NCI-H460 (cell line): Measurements from ENCODE around the gene SLC8B1. TPM values are rescaled to one million over a fixed set of nuclear protein-coding genes. Genes with fewer than 3 reads are reported as not detected.

Source experiments
- DNase-seq: peaks from one replicate; pipeline ENCODE4 v3.0.0-alpha.2; 2016; ENCODE audit warnings: low read depth; ENCODE audit errors: extremely low read depth
- polyA plus RNA-seq: library from polyadenylated mRNA; depleted of rRNA; stranded (reverse); fragments of >200 nt; gene quantifications from 2 replicates; pipeline ENCODE4 v1.2.3, GENCODE V29; 2014; cell fraction: nucleus; rRNA removed
- total RNA-seq: library from RNA; depleted of rRNA; stranded (reverse); fragments of >200 nt; shearing (Covaris generic); gene quantifications from 2 replicates; pipeline ENCODE4 v1.2.3, GENCODE V29; 2014; rRNA removed

SLC8B1 gene
- total RNA-seq = 5.4 and 5.8 TPM in 2 replicates
- 24.5 and 29.5 TPM in 2 replicates for polyA plus RNA-seq

DNA sequence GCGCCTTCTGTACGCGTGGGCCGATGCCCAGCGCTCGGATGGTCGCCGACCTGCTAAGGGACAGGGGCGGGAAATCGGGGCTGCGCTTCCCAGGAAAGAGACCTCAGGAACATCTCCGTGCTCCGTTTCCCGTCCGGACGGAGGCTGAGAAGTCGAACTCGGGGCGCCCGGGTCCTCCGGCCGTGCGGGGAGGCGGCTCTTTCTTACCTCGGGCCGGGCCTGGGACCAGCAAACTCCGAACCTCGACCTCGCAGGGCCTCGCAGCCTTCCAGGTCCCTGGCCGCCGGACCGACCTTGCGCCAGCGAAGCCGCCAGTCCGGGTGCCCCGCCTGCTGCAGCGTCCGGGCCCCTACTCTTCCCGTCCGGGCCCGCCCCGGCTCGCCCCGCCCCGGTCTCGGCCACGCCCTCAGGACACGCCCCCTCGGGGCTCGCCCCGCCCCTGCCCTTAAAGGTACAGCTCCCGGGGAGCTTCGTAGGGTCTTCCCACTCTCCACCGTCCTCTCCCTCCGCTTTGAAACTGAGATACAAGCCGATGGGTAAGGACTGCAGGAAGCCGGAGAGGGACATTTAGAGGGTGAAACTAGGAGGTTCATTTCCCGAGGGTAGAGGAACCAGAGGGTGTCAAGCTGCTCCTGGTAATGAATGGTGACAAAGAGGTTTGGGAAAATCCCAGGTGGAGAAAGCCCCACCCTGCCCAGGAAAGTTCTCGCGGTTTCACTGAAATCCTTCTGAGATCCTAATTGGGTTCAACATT lies at the start of gene SLC8B1:
Gene SLC8B1 (minus strand): TSS at position 324 of the 754 bp plus-strand sequence. CDS start 2,231 bp downstream, outside the sequence.
- peak; percentile 72 for DNase-seq

DNA sequence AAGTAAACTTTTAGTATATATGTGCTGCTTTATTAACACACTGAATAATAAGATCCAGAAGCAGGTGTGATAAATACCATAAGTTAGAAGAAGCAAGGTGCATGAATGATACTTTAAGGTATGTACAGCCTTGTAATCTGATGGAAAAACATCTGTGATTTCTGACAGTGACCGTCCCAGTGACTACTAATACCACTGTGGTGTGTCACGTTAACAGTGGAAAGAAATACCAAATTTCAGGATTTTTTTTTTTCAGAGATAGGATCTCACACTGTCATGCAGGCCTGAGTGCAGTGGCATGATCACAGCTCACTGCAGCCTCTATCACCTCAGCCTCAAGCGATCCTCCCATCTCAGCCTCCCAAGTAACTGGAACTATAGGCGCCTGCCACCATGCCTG lies 47.3 kb upstream of the SLC8B1 start:
- no peak for DNase-seq

DNA sequence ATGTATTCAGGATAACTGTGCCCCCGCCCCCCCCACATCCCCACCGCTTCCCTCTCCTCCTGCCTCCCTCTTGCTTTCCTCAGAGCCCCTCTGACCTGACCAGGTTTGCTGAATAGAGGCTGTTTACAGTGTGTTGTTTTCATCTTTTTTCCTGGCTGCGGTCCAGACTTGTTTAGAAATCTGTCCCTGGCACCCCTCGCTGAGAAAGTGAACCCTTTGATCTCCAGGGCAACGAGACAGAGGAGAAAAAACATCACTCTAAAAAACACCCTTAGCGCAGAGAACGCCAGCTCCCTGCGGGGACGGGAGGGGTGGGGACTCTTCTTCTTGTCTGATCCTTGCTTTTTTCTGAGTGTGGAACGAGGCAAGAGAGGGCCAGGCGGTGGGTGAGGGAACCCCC lies 46.3 kb upstream of the SLC8B1 start:
- no peak for DNase-seq

DNA sequence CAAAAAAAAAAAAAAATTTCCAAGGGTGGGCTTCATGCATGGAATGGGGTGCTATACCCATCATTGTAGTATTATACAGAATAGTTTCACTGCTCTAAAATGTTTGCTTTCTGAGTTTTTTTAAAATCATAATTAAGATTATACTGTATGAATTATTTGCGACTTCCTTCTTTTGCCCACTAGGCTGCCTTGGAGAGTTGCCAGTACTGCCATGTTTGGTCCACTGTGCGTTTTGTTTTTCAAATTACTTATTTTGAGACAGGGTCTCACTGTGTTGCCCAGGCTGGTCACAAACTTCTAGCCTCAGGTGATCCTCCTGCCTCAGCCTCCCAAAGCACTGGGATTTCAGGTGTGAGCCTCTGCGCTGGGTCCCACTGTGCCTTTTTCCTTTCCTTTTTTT lies 43.4 kb upstream of the SLC8B1 start:
- DNase-seq = no peak

DNA sequence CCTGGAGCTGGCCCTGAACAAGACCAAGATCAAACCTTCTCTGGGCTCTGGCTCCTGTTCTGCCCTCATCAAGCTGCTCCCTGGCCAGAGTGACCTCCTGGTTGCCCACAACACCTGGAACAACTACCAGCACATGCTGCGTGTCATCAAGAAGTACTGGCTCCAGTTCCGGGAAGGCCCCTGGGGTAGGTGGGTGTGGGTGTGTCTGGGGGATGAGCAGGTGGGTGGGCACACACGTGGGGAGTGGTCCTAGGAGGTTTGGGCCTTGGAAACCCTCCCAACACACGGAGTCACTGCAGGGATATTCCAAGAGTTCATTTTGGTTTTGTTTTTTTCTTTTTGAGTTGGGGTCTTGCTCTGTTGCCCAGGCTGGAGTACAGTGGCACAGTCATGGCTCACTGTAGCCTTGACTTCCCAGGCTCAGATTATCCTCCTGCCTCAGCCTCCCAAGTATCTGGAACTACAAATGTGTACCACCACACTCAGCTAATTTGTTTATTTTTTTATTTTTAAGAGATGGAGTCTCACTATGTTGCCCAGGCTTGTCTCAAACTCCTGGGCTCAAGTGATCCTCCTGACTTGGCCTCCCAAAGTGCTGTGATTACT lies 40.0 kb upstream of the SLC8B1 start:
- no peak for DNase-seq

DNA sequence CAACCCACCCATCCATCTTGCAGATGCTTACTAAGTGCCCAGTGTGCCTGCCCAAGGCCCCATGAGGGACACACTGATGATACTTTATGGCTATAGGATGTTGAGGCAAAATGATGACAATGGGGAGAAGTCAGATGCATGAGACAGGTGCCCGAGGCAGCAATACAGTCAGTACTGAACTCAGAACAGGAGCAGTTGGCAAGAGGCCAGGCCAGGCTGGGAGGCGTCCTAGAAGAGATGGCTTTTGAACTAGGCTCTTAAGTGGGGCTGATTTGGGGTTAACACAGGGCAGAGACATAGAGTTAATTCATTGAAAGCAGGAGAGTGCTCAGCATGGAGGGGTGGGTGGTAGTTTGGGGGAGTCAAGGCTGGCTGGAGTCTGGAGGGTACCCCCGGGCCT lies 39.1 kb upstream of the SLC8B1 start:
- no peak for DNase-seq

DNA sequence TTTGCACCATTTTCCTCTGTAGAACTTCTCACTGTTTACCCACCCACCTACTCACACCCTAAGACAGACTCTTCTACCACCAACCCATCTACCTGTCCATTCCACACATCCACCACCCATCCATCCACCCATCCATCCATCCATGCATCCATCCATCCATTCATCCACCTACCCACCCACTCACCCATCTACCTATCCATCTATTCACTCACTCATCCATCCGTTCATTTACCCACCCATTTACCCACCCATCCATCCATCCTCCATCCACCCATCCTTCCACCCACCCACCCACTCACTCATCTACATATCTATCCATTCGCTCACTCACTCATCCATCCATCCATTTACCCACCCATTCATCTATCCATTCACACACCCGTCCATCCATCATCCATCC lies 38.5 kb upstream of the SLC8B1 start:
- no peak for DNase-seq

DNA sequence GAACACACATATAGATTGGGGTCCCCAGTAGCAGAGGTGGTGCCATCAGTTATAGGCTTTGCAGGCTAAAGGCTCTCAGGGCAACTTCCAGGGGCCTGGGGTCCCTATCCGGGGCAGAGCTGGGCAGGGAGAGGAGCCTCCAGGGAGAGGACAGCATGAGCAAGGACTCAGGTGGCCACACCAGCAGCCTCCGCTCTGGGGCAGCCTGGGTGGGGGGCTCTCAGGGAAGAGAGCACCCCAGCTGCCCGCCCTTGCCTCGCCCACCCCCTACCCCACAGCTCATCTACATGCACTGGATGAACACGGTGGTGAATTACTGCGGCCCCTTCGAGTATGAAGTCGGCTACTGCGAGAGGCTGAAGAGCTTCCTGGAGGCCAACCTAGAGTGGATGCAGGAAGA lies 37.5 kb upstream of the SLC8B1 start:
- DNase-seq = no peak

DNA sequence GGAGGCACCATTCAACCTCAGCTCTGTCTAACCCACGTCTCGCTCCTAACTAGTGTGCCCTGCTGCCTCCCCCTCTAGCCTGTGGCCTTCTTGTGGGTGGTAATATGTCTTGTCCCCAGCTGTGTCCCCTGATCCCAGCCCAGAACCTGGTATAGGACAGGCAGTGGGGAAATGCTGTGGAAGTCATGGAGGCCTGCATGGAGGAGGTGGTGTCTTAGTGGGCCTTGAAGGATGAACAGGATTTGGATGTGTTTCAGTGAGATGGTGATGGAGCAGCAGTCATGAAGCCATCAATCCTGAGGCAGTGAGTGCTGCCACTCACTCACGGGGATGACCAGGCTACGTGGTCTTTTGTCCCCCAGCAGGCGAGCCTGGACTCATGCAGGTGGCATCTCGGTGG lies 36.9 kb upstream of the SLC8B1 start:
- DNase-seq = no peak

DNA sequence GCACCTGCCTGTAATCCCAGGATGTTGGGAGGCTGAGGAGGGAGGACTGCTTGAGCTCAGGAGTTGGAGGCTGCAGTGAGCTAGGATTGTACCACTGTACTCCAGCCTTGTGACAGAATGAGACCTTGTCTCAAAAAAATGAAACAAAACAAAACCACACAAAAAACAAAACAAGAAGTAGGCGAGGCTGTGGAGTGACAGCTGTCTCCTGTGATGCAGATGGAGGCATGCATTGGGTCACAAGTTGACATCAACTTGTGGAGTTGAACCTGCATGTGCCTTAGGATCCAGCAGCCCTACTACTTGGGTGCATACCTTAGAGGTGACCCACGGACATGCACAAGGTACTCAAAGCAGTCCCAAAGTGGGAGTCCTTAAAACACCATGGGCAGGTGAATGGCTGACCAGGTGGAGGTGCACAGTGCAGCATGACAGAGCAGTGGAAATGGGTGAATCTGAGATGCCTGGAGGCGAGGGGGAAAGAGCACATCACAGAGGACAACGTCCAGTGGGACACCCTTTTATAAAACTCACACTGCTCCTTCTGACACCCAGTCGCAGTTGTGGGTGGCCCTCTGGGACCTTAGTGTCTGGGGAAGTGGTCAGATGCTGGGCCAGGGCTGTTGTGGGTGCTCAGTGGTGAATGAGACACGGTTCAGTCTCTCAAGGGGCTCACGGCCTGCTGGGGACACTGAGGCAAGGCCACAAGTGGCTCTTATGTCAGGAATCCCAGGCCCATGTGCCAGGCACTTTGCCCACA lies 36.2 kb upstream of the SLC8B1 start:
- no peak for DNase-seq

DNA sequence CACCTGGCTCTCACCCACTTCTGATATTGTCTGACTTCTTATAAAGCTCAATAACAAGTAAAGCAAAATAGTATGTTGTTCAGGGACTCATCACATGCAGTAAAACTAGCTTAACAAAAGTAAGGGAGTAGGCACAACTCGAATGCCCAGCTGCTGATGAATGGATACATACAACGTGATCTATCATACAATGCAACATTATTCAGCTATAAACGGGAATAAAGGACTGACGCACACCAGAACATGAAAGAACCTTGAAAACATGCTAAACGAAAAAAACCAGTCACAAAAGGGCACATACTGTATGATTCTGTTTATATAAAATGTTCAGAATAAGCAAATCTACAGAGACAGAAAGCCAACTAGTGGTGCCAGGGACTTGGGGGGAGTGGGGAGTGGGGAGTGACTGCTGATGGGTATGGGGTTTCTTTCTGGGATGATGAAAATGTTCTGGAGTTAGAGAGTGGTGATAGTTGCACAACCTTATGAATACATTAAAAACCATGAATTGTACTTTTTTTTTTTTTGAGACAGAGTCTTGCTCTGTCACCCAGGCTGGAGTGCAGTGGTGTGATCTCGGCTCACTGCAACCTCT lies 34.6 kb upstream of the SLC8B1 start:
- DNase-seq = no peak

DNA sequence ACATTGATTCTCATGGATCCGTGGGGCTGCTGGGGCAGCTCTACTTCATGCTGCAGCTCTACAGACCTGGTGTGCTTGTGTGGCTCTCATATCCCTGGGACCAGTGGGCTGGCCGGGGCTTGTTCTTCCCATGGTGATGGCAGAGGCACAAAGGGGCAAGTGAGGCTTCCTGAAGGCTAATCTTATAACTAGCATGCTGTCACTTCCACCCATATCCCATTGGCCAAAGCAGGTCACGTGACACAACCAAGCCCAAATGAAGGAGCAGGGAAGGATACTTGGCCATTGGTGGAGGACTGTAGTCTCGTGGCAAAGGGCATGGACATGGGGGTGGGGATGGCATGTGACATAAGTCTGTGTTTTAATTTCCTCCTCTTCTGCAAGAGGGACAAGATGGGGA lies 33.4 kb upstream of the SLC8B1 start:
- no peak for DNase-seq

DNA sequence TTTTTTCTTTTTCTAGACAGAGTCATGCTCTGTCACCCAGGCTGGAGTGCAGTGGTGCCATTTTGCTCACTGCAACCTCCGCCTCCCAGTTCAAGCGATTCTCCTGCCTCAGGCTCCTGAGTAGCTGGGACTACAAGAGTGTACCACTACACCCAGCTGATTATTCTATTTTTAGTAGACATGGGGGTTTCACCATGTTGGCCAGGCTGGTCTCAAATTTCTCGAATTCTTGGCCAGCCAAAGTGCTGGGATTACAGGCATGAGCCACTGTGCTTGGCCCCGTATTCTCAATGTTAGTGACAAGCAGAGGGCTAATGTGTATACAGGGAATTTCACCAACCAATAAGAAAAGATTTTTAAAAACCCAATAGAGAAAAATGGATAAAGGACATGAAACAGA lies 31.9 kb upstream of the SLC8B1 start:
- no peak for DNase-seq

DNA sequence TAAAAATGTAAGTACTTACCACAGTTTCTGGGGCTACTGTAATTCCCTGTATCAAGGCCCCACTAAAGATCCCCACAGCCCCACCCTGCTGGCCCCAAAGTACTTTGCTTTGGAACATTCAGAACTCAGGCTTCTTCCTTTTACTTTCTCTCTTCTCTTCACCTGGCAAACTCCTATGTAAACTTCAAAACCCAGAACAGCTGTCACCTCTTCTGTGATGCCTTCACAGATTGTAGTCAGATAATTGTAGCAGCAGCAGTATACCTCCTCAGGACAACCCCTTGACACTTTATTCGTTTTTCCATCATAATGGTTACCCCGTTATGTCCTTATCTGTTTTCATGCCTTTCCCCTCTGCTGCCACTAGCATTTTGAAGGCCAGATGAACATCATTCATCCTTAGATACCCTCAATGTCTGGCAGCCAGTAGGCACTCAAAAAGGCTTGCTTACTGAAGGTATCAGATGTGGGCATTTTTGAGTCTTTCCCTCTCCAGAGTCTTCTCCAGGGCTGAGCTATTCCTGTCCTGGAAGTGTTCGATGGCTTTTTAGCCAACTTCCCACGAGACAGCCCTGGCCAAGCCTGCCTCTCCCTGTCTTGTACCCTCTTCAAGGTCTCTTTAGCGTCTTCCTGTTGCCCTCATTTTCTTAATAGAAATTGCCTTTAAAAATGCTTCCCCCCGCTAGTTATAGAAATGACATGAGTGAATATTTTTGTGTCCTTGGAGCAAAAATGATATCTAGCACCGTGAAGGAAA lies 30.9 kb upstream of the SLC8B1 start:
- no peak for DNase-seq

DNA sequence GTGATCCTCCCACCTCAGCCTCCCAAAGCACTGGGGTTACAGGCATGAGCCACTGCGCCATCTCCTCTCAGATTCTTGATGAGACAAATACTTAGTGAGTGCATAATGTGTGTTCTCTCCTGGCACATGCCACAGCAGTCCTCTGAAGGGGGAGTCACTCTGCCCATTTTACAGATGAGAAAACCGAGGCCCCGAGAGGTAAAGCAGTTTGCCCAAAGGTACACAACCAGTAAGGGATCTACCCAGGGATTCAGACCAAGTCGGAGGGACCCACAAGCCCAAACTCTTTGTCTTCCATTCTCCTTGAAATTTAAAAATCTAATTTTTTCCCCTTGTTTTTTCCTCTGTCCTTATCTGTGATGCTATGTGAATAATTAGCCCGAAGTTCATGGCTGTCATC lies 29.8 kb upstream of the SLC8B1 start:
- no peak for DNase-seq

DNA sequence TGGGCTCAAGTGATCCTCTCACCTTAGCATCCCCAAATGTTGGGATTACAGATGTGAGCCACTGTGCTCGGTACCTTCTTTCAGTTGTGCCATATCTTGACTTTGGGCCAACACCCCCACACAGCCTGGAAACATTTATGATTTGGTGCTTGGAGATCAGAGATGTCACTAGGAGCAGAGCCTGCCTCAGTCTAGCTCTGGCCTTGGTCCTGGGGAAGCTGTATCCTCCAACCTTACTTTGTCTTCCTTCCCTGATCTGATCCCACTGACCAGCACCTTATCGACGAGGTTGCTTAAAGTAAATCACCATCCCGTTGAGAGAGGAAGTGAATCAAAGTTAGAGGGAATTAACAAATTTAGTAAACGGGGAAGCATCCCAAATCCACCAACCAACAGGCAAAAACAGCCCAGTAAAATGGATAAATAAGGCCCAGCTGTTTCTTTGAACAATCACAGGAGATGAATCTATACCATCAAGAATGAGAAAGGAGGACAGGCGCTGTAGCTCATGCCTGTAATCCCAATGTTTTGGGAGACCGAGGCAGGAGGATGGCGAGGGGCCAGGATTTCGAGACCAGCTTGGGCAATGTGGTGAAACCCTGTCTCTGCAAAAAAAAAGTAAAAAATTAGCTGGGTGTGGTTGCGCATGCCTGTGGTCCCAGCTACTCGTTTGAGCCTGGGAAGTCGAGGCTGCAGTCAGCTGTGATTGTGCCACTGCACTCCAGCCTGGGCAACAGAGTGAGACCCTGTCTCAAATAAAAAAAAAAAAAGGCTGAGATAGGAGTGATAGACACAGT lies 26.9 kb upstream of the SLC8B1 start:
- no peak for DNase-seq

DNA sequence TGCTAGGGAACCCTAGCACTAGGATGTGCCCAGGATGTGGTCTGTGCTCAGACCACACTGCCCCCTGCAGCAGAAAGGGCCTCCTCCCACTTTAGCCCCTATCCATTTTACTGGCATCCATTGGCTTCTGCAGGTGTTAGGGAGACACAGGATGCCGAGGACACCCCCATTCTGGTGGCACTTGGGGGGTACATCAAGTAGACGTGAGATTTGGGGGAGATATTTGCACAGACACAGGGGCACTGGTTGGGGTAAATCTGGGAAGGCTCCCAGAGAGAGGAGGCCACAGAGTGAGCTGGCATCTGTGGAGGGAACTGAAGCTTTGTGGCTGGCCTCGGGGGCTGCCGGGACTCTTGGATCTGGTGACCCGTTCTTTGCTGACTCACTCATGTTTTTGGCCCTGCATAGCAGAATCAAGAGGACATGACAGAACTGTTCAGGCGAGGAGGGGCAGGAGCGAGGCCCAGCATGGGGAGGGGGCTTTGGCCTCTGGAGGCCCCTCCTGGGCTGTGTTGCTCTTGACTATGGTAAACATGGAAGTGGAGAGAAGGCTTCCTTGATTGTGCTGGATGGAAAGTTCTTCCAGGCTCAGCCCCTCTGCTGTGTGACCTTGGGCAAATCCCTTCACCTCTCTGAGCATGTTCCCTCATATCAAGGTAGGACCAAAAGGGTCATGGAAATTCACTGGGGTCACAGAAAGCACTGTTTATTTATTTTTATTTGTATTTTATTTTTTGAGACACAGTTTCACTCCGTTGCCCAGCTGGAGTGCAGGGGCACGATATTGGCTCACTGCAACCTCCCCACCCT lies 25.2 kb upstream of the SLC8B1 start:
- DNase-seq = no peak

DNA sequence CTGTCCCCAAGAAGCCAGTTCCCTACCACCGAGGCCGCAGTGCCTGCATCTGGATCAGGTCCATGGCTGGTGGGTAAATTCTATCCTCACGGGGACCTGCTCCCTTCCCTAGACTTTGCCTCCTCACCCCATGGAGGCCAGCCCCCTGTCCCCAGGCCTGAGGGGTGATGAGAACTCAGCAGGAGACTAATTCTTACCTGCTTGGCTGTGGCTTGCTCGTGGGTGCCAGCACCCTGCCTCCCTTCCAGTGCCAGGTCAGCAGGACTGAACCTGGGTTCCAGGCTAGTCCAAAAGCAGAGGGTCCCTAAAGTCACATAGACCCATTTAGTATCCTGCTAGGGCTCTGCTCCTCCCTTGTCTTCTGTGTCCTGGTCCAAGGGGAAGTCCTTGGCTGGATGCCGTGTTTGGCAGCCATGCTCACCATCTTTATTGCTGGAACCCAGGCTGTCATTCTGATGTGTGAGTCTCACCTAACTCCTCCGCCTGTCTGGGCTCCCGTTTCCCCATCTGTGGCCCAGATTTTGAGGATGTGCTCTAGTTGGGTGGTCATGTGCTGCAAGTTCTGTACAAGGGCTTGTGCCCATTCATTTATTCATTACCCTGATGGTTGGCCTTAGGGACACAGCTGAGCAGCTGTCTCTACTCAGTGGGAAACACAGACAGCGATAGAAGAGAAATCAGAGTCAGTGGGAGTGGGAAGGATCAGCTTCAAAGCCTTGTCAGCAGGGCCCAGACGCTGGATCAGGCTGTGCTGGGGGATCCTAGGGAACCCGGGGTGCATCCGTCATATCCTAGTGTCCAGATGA lies 24.4 kb upstream of the SLC8B1 start:
- no peak for DNase-seq
